ENCODE measurements around the gene PEMT.

- TF ChIP-seq CTCF (IDR thresholded peaks at IDR 0.05) (no peak), POLR2A (IDR thresholded peaks at IDR 0.05) (no peak)
Observed at GRCh38 chr17:17491546-17491988, 99.9 kb downstream of the PEMT start.
